ENCODE measurements around the gene ULBP2. TPM values are rescaled to one million over a fixed set of nuclear protein-coding genes. Genes with fewer than 3 reads are reported as not detected.
"Not testable (repeated sequence)": the region's sequence is repeated elsewhere in the genome, so short reads cannot be mapped to it uniquely, and the experiment has no call there.

The ULBP2 gene
- polyA plus RNA-seq, 2 donors: 1.7 to 5.4 TPM

DNA sequence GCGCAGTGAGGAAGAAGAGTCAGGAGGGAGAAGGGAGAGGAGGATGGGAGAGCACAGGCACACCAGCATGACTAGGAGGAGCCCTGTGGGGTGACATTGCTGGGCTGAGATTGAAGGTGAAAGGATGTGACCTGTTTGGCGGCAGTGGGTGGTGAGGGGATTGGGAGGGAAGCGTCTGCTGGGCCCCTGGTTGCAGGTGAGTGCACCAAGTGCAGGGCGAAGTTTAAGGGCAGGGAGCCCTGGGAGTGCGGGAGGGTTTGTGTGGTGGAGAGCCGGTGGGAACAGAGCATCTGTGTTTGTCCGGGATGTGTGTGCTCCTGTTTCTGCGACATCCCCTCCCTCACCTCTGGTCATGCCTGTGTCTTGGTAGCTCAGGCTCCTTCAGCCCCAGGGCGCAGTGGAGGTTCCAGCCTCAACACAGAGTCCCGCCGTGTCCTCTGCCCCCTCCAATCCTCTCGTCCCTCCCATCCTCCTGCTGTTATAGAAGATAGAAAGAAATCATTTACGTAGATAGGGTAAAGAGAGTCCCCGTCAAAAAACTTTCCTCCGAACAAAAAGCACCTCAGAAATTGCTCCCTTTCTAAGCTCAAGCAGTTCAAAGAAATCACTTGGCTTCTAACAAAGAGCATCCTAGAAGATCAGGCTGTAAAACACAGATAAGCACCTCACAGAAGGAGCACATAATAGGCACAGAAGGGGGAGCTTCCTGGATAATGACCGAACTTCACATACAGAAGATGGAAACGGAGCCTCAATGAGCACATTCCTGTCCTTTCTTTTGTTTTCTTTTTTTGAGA is 46.9 kb downstream of the ULBP2 start:
- Histone ChIP-seq H3K27ac (ENCODE audit: low read depth in 2 of 2, low read length in 1 of 2) (no peak overlapping the region), H3K9me3 (ENCODE audit: control insufficient read depth in 2 of 2, insufficient read depth in 1 of 2, low read depth in 1 of 2, low read length in 1 of 2) (peaks cover 5 to 10% of the 10 kb centered on the region in 2 donors), H3K4me1 (ENCODE audit: control insufficient read depth in 2 of 2, insufficient read depth in 2 of 2, low read length in 1 of 2) (peaks cover 4% of the 10 kb centered on the region in 2 donors), H3K4me3 (ENCODE audit: low read depth in 1 of 2, low read length in 2 of 2) (no peak overlapping the region), H3K36me3 (ENCODE audit: control insufficient read depth in 2 of 2, insufficient read depth in 2 of 2, low read length in 1 of 2) (no peaks in the 10 kb centered on the region), H3K27me3 (ENCODE audit: control insufficient read depth in 1 of 2, insufficient read depth in 2 of 2, low read length in 2 of 2) (peaks cover 4 to 38% of the 10 kb centered on the region in 2 donors)
- 12 to 17% methylated on average over 17 of the region's 17 CpGs for WGBS, 2 donors

DNA sequence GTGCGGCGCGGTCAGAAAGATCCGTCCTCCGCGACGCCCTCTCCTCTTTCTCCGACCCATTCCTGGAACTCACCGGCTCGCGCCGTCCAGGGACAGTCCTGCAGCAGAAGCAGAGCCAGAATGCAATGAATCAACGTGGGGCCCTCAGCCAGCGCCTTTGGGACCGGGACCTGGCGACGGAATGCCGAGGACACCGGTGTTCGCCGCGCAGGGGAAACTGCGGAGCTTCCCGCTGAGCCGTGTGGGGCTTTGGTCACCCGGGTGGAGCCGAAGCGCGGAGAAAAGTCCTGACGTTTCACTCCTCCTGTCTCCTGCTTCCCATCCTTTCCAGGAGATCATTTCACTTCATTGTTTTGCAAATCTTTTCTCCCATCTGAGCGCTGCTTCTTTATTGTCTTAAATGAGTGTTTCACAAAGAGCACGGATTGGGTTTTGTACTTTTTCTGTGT is 48.4 kb downstream of the ULBP2 start:
- Histone ChIP-seq H3K9me3 (ENCODE audit: control insufficient read depth in 2 of 2, insufficient read depth in 1 of 2, low read depth in 1 of 2, low read length in 1 of 2) (peaks cover 5 to 10% of the 10 kb centered on the region in 2 donors), H3K36me3 (ENCODE audit: control insufficient read depth in 2 of 2, insufficient read depth in 2 of 2, low read length in 1 of 2) (no peaks in the 10 kb centered on the region), H3K4me3 (ENCODE audit: low read depth in 1 of 2, low read length in 2 of 2) (peak overlapping the region in 1 of 2 donors; percentile 40), H3K27ac (ENCODE audit: low read depth in 2 of 2, low read length in 1 of 2) (no peak overlapping the region), H3K27me3 (ENCODE audit: control insufficient read depth in 1 of 2, insufficient read depth in 2 of 2, low read length in 2 of 2) (peaks cover 4 to 37% of the 10 kb centered on the region in 2 donors), H3K4me1 (ENCODE audit: control insufficient read depth in 2 of 2, insufficient read depth in 2 of 2, low read length in 1 of 2) (peaks cover 4% of the 10 kb centered on the region in 2 donors)
- WGBS, 2 donors: 2 to 4% methylated on average over 32 of the region's 32 CpGs

DNA sequence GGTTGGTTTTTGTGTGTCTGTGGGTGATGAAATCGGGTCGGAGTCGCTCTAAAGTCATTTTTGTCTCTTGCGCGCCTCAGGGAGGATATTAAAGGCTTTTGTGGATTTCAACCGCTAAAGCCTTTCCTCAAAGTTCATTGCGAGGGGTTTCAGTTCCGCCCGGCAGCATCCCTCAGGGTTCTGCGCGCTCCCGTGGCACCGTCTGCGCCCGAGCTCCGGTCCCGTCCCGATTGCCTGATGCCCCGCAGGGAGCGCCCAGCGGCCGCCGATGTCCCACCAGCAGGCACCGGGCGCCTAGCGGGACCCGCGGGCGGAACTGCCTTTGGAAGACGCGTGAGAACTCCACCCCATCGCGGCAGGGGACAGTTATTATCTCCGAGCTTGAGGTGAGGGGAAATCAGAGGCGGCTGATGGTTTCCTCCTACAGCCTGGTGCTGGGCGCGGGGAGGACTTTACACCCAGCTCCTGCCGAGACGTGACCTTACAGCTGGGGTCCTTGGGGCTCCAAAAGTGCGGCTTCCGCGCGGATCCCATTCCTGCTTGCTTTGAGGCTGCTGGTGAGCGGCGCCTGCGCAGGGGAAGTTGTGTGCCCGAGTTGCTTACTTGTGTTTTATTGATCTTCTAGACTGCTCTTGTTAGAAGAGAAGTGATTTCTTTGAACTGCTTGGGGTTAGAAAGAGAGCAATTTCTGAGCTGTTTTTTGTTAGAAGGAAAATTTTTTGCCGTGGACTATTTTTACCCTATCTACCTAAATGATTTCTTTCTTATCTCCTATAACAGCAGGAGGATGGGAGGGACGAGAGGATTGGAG is 49.1 kb downstream of the ULBP2 start:
- H3K9me3 ChIP-seq (ENCODE audit: control insufficient read depth in 2 of 2, insufficient read depth in 1 of 2, low read depth in 1 of 2, low read length in 1 of 2): peaks cover 5 to 10% of the 10 kb centered on the region in 2 donors
- H3K4me3 ChIP-seq (ENCODE audit: low read depth in 1 of 2, low read length in 2 of 2): peak overlapping the region in 1 of 2 donors; percentile 40
- H3K27ac ChIP-seq (ENCODE audit: low read depth in 2 of 2, low read length in 1 of 2): no peak overlapping the region
- no peaks in the 10 kb centered on the region for H3K36me3 ChIP-seq (ENCODE audit: control insufficient read depth in 2 of 2, insufficient read depth in 2 of 2, low read length in 1 of 2)
- WGBS, 2 donors: 2% methylated on average over 49 of the region's 49 CpGs
- peaks cover 4% of the 10 kb centered on the region in 2 donors for H3K4me1 ChIP-seq (ENCODE audit: control insufficient read depth in 2 of 2, insufficient read depth in 2 of 2, low read length in 1 of 2)
- peaks cover 4 to 38% of the 10 kb centered on the region in 2 donors for H3K27me3 ChIP-seq (ENCODE audit: control insufficient read depth in 1 of 2, insufficient read depth in 2 of 2, low read length in 2 of 2)

DNA sequence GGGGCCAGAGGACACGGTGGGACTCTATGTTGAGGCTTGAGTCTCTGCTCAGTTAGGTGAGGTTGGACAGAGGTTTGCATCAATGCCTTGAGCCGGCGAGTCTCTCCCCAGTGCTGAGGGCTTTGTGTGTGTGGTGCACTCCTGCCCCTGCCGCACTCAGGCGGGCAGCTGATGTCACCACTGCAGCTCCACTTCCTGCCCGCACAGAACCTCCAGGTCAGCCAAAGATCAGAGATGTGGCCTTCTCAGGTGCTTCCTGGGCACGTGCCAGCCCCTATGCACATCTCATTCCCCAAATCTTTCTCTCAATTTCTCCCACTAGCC is 49.6 kb downstream of the ULBP2 start:
- Histone ChIP-seq H3K27me3 (ENCODE audit: control insufficient read depth in 1 of 2, insufficient read depth in 2 of 2, low read length in 2 of 2) (peaks cover 6 to 36% of the 10 kb centered on the region in 2 donors), H3K9me3 (ENCODE audit: control insufficient read depth in 2 of 2, insufficient read depth in 1 of 2, low read depth in 1 of 2, low read length in 1 of 2) (peaks cover 5 to 10% of the 10 kb centered on the region in 2 donors)
- H3K27ac ChIP-seq (ENCODE audit: low read depth in 2 of 2, low read length in 1 of 2); H3K4me3 ChIP-seq (ENCODE audit: low read depth in 1 of 2, low read length in 2 of 2); H3K4me1 ChIP-seq (ENCODE audit: control insufficient read depth in 2 of 2, insufficient read depth in 2 of 2, low read length in 1 of 2); H3K36me3 ChIP-seq (ENCODE audit: control insufficient read depth in 2 of 2, insufficient read depth in 2 of 2, low read length in 1 of 2): not testable (repeated sequence)
- WGBS, 2 donors: 1 to 16% methylated on average over 7 of the region's 7 CpGs

DNA sequence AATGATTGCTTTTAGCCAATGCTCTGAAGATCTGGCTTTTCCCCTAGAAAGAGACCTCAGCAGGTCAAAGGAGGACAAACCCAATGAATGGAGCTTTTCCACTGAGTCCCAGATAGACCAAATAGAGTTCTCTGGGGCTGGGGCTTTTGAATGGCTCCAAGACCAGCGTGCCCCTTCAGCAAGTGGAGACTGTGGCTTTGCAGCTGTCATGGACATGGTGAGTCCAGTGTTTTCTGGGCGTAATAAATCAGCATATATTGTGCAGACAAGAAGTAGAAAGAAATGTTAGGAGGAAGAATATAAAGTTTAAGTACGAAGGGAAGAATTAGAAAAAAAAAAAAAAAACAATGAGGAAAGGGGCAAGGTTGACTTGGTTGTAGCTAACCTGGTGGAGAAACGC is 50.0 kb downstream of the ULBP2 start:
- WGBS, 2 donors: 59 to 66% methylated on average over 4 of the region's 4 CpGs
- H3K27me3 ChIP-seq (ENCODE audit: control insufficient read depth in 1 of 2, insufficient read depth in 2 of 2, low read length in 2 of 2): peaks cover 6 to 33% of the 10 kb centered on the region in 2 donors
- H3K4me3 ChIP-seq (ENCODE audit: low read depth in 1 of 2, low read length in 2 of 2): no peak overlapping the region
- H3K27ac ChIP-seq (ENCODE audit: low read depth in 2 of 2, low read length in 1 of 2): no peak overlapping the region
- H3K4me1 ChIP-seq (ENCODE audit: control insufficient read depth in 2 of 2, insufficient read depth in 2 of 2, low read length in 1 of 2): peaks cover 4% of the 10 kb centered on the region in 2 donors
- no peaks in the 10 kb centered on the region for H3K36me3 ChIP-seq (ENCODE audit: control insufficient read depth in 2 of 2, insufficient read depth in 2 of 2, low read length in 1 of 2)
- H3K9me3 ChIP-seq (ENCODE audit: control insufficient read depth in 2 of 2, insufficient read depth in 1 of 2, low read depth in 1 of 2, low read length in 1 of 2): peaks cover 5 to 10% of the 10 kb centered on the region in 2 donors

DNA sequence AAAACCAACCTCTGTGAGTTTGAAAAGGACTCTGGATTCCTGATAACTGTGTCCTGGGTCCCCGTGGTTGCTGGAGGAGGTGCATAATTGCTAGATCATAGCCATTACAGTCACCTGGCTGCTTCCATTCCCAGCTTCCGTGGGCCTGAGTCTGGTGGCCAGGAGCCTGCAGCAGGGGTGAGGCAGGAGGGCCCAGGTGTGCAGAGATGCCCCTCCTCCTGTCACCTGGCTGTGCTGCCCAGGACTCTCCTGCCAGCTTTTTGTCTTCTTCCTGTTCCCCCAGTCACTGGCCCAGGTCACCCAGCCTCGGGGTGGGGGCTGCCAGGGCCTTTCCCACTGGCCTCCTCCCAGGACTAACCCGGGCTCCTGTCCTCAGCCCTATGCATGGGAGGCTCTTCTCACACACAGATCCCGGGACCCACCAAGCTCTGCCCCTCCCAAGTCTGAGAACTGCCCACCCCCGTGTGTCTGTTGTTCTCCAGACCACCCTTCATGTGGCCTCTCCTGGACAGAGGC is 53.5 kb downstream of the ULBP2 start:
- peaks cover 4% of the 10 kb centered on the region in 2 donors for H3K4me1 ChIP-seq (ENCODE audit: control insufficient read depth in 2 of 2, insufficient read depth in 2 of 2, low read length in 1 of 2)
- H3K27ac ChIP-seq (ENCODE audit: low read depth in 2 of 2, low read length in 1 of 2): no peak overlapping the region
- 69 to 70% methylated on average over 6 of the region's 6 CpGs for WGBS, 2 donors
- H3K4me3 ChIP-seq (ENCODE audit: low read depth in 1 of 2, low read length in 2 of 2): no peak overlapping the region
- H3K9me3 ChIP-seq (ENCODE audit: control insufficient read depth in 2 of 2, insufficient read depth in 1 of 2, low read depth in 1 of 2, low read length in 1 of 2): no peaks in the 10 kb centered on the region
- no peaks in the 10 kb centered on the region for H3K36me3 ChIP-seq (ENCODE audit: control insufficient read depth in 2 of 2, insufficient read depth in 2 of 2, low read length in 1 of 2)
- peaks cover 2 to 14% of the 10 kb centered on the region in 2 donors for H3K27me3 ChIP-seq (ENCODE audit: control insufficient read depth in 1 of 2, insufficient read depth in 2 of 2, low read length in 2 of 2)

DNA sequence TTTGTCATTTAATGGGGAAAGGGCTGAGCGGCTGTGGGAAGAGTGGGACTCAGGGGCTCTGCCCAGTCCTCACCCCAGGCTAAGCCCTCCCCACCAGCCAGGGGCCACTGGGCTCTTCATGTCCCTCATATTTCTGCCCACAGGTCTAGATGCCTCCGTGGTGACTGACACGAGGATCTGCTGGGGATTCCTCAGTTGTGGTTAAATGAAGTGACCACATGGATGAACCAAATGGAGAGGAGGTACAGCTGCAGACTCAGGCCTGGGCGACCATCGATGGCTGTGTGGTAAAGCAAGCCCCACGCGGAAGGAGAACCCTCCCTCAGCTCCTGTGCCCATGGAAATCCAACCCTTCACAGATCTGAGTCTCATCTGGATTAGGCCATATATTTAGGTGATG is 54.2 kb downstream of the ULBP2 start:
- no peaks in the 10 kb centered on the region for H3K36me3 ChIP-seq (ENCODE audit: control insufficient read depth in 2 of 2, insufficient read depth in 2 of 2, low read length in 1 of 2)
- H3K9me3 ChIP-seq (ENCODE audit: control insufficient read depth in 2 of 2, insufficient read depth in 1 of 2, low read depth in 1 of 2, low read length in 1 of 2): no peaks in the 10 kb centered on the region
- WGBS, 2 donors: 89 to 95% methylated on average over 7 of the region's 7 CpGs
- H3K27me3 ChIP-seq (ENCODE audit: control insufficient read depth in 1 of 2, insufficient read depth in 2 of 2, low read length in 2 of 2): peaks cover 2 to 9% of the 10 kb centered on the region in 2 donors
- H3K4me1 ChIP-seq (ENCODE audit: control insufficient read depth in 2 of 2, insufficient read depth in 2 of 2, low read length in 1 of 2): peaks cover under 1% of the 10 kb centered on the region in 2 donors
- H3K27ac ChIP-seq (ENCODE audit: low read depth in 2 of 2, low read length in 1 of 2): no peak overlapping the region
- no peak overlapping the region for H3K4me3 ChIP-seq (ENCODE audit: low read depth in 1 of 2, low read length in 2 of 2)

Other genes starting within 250 kb of the ULBP2 start
- gene LATS1, start 223.9 kb upstream of the ULBP2 start, polyA plus RNA-seq: 1 to 10 TPM; 4.0 to 4.8 TPM
- gene NUP43, start 195.5 kb upstream of the ULBP2 start, polyA plus RNA-seq: 1 to 10 TPM; 5.7 to 9.4 TPM
- gene PCMT1, start 192.3 kb upstream of the ULBP2 start, polyA plus RNA-seq: 10 to 100 TPM; 20.8 to 64.9 TPM
- gene LRP11, start 77.7 kb upstream of the ULBP2 start, polyA plus RNA-seq: 10 to 100 TPM; 20.8 to 25.6 TPM
- 10 to 100 TPM; 25.1 to 72.5 TPM for gene RAET1E, start 43.9 kb upstream of the ULBP2 start, polyA plus RNA-seq
- 10 to 100 TPM in 1 of 2 donors, 1 to 10 TPM in 1; 8.9 to 21.2 TPM for gene RAET1G, start 18.9 kb upstream of the ULBP2 start, polyA plus RNA-seq
- gene ULBP1, start 21.9 kb downstream of the ULBP2 start, polyA plus RNA-seq: under 1 TPM; 0.04 to 0.31 TPM
- 10 to 100 TPM; 33.9 to 75.3 TPM for gene RAET1L, start 83.5 kb downstream of the ULBP2 start, polyA plus RNA-seq
- 1 to 10 TPM in 1 of 2 donors, under 1 TPM in 1; 0.61 to 1.9 TPM for gene ULBP3, start 127.1 kb downstream of the ULBP2 start, polyA plus RNA-seq
- 10 to 100 TPM in 1 of 2 donors, 1 to 10 TPM in 1; 7.8 to 12.4 TPM for gene PPP1R14C, start 201.0 kb downstream of the ULBP2 start, polyA plus RNA-seq

All from esophagus (tissue), 2 donors.